Camera-type eye (tissue), 1 donor: ENCODE data around the gene IRS4. TPM values are rescaled to one million over a fixed set of nuclear protein-coding genes. Genes with fewer than 3 reads are reported as not detected.

Experiments used
- total RNA-seq: library from RNA; depleted of rRNA; stranded (reverse); fragments of >200 nt; gene quantifications from one replicate; pipeline ENCODE4 v1.2.3, GENCODE V29; 2014

The IRS4 gene
- 5.8 TPM for total RNA-seq

DNA sequence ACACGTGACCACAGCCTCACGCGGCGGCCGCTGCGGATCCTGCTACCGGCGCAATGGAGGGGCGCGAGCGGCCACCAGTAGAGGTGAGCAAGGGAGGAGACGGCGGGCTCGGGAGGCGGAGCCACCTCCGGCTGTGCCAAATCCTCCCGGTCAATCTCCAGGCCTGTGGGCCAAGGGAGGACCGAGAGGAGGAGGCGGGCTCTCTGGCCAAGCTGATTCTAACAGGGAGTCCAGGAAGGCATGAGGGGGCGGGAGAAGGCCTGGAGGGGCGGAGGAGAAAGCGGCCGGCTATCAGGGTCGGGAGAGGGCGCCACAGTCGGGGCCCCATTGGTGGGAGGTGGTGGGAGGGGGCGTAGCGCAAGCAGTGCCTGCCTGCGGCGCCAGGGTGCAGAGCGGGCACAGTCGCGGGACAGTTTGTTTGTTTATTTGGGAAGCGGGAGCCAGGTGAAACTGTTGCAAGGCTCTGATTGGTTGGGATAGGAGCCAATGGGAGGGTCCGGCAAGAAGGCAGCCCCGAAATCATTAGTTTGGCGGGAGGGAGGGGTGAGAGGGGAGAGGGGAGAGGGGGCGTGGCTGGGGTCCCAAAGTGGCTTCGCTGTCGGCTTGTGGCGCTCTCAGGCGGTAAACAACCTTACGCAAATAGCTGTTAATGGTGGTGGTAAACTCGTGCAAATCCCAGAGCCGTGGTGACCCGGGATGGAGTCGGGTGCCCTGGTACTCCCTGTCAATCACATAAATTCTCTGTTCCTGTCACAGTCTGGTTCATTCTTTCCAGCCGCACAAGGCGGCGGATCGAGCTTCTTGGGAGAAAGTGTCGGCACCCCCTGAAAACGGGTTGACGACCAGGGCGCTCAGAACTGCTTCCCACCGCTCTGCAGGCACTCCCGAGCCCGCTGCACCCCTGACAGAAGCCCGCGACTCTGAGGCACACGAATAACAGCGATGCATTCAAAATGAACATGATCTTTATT is at the start of gene IRS4:
Gene IRS4, minus strand, starts transcription at position 55 of the 971 bp plus-strand sequence.

